HCT116 (cell line): ENCODE measurements around the gene RBM33. TPM values are rescaled to one million over a fixed set of nuclear protein-coding genes. Genes with fewer than 3 reads are reported as not detected.

Experiments used
- ATAC-seq: fragments of 200-7000 bp; cut with Tn5 transposase; 2 replicates; pipeline ENCODE4 v1.9.1; 2020; ENCODE audit warnings: mild to moderate bottlenecking, moderate library complexity
- BruUV-seq: library from RNA; stranded (reverse); fragments of 400-500 nt; replicated peaks from 2 replicates; lab custom pipeline; 2021; lab: Mats Ljungman, UMichigan
- CTCF ChIA-PET: fragments of 300-600 bp; sonication (Branson Sonifier 250); formaldehyde crosslinking; loops from one replicate; lab custom pipeline; 2021; ENCODE audit warnings: antibody characterized with exemption; lab: Charles Lee
- POLR2A ChIA-PET: fragments of 300-600, 350-600 bp; sonication (Branson Sonifier 250); formaldehyde crosslinking; loops from one replicate; lab custom pipeline; 2021; ENCODE audit warnings: antibody characterized with exemption; lab: Charles Lee
- RAD21 ChIA-PET, 2 experiments: fragments of 300-600 bp; sonication (Branson Sonifier 250); formaldehyde crosslinking; loops; one replicate each; lab custom pipeline; 2023; ENCODE audit warnings: low total read pairs in 2 of 2; ENCODE audit not compliant: uncharacterized antibody in 2 of 2, unreplicated experiment in 2 of 2, low non-redundant PET in 1 of 2; lab: Charles Lee
- DNase-seq: peaks from one replicate; pipeline ENCODE4 v3.0.0-alpha.2; 2010; ENCODE audit warnings: low read depth, low spot score
- H2AFZ ChIP-seq: fragments of 200-600 bp; shearing (Covaris generic), sonication (generic); 2 replicates; pipeline ENCODE4 v1.6.1; 2017; ENCODE audit warnings: low read depth, mixed run types, mixed read lengths, antibody characterized with exemption, low read length; ENCODE audit not compliant: poor library complexity, severe bottlenecking
- H3K27ac ChIP-seq: 2 replicates; pipeline ENCODE4 v1.5.1; 2012; ENCODE audit warnings: low read depth, low read length
- H3K27me3 ChIP-seq: fragments of 200-600 bp; sonication (generic); 2 replicates; pipeline ENCODE4 v1.6.1; 2016; ENCODE audit warnings: mixed run types, low read length, mixed read lengths; ENCODE audit not compliant: insufficient read depth
- H3K36me3 ChIP-seq, 2 experiments: fragments of 200-500 bp in 1 of 2; fragments of 200-600 bp in 1 of 2; sonication (Bioruptor generic) in 1 of 2; sonication (generic) in 1 of 2; 2 replicates each; pipeline versions ENCODE4 v1.5.1 to v1.6.1; 2014 to 2016; ENCODE audit warnings: low read length in 2 of 2, inconsistent platforms in 1 of 2, mixed read lengths in 1 of 2, mixed run types in 1 of 2; ENCODE audit not compliant: insufficient read depth in 2 of 2, control insufficient read depth in 1 of 2
- H3K4me1 ChIP-seq, 2 experiments: fragments of 200-600 bp in 1 of 2; sonication (generic) in 1 of 2; 2 replicates each; pipeline versions ENCODE4 v1.5.1 to v1.6.1; 2012 to 2017; ENCODE audit warnings: low read length in 2 of 2, inconsistent platforms in 1 of 2, mild to moderate bottlenecking in 1 of 2, mixed read lengths in 1 of 2, mixed run types in 1 of 2, moderate library complexity in 1 of 2; ENCODE audit not compliant: insufficient read depth in 2 of 2, control insufficient read depth in 1 of 2
- H3K4me2 ChIP-seq: fragments of 200-600 bp; sonication (generic); 2 replicates; pipeline ENCODE4 v1.6.1; 2017; ENCODE audit warnings: mixed run types, low read length, mixed read lengths
- H3K4me3 ChIP-seq, 2 experiments: fragments of 200-600 bp in 1 of 2; sonication (generic) in 1 of 2; replicated peaks in 1 of 2; 2 replicates each; pipeline ENCODE4 v1.5.1; 2011 to 2016; ENCODE audit warnings: low read length in 2 of 2, control low read depth in 1 of 2, low read depth in 1 of 2, mild to moderate bottlenecking in 1 of 2, mixed read lengths in 1 of 2, mixed run types in 1 of 2
- H3K79me2 ChIP-seq: fragments of 200-600 bp; sonication (generic); 2 replicates; pipeline ENCODE4 v1.6.1; 2017; ENCODE audit warnings: mild to moderate bottlenecking, mixed run types, low read length, moderate library complexity, mixed read lengths; ENCODE audit not compliant: insufficient read depth
- H3K9ac ChIP-seq: fragments of 200-600 bp; sonication (generic); 2 replicates; pipeline ENCODE4 v1.6.1; 2016; ENCODE audit warnings: low read length, mixed read lengths
- H3K9me2 ChIP-seq: fragments of 200-600 bp; sonication (generic), shearing (Covaris generic); 2 replicates; pipeline ENCODE4 v1.6.1; 2017; ENCODE audit warnings: mixed run types, mild to moderate bottlenecking, moderate library complexity; ENCODE audit not compliant: insufficient read depth
- H3K9me3 ChIP-seq, 2 experiments: fragments of 200-500 bp in 1 of 2; fragments of 200-600 bp in 1 of 2; sonication (Bioruptor generic) in 1 of 2; sonication (generic) in 1 of 2; 2 replicates each; pipeline ENCODE4 v1.6.1; 2014 to 2017; ENCODE audit warnings: low read length in 2 of 2, mixed read lengths in 2 of 2, inconsistent platforms in 1 of 2, low read depth in 1 of 2, mild to moderate bottlenecking in 1 of 2, mixed run types in 1 of 2, moderate library complexity in 1 of 2; ENCODE audit not compliant: control insufficient read depth in 1 of 2, insufficient read depth in 1 of 2
- H4K20me1 ChIP-seq: fragments of 200-600 bp; sonication (generic), shearing (Covaris generic); 2 replicates; pipeline ENCODE4 v1.6.1; 2017; ENCODE audit warnings: mixed run types, mild to moderate bottlenecking, moderate library complexity; ENCODE audit not compliant: insufficient read depth
- CBX3 ChIP-seq: IDR thresholded peaks from 2 replicates; pipeline ENCODE4 v1.6.1; 2012; ENCODE audit warnings: low read depth
- CEBPB ChIP-seq: IDR thresholded peaks from 2 replicates; pipeline ENCODE4 v1.6.1; 2012; ENCODE audit warnings: low read depth
- EGR1 ChIP-seq: IDR thresholded peaks from 2 replicates; pipeline ENCODE4 v1.6.1; 2012; ENCODE audit warnings: low read depth
- ELF1 ChIP-seq: IDR thresholded peaks from 2 replicates; pipeline ENCODE4 v1.6.1; 2012; ENCODE audit warnings: low read depth, borderline replicate concordance
- EZH2 ChIP-seq: fragments of 200-600 bp; sonication (generic); IDR thresholded peaks from 2 replicates; pipeline ENCODE4 v1.6.1; 2017; ENCODE audit warnings: antibody characterized with exemption, mixed run types
- POLR2A ChIP-seq: IDR thresholded peaks from 2 replicates; pipeline ENCODE4 v1.7.0; 2011; ENCODE audit warnings: borderline replicate concordance; ENCODE audit not compliant: insufficient read depth, insufficient read length; ENCODE audit errors: extremely low read depth
- POLR2AphosphoS5 ChIP-seq: IDR thresholded peaks from 2 replicates; pipeline ENCODE4 v1.6.1; 2011; ENCODE audit warnings: mild to moderate bottlenecking, low read depth, low read length, moderate library complexity
- TCF7L2 ChIP-seq: IDR thresholded peaks from 2 replicates; pipeline ENCODE4 v1.7.0; 2011; ENCODE audit warnings: borderline replicate concordance, inconsistent platforms; ENCODE audit not compliant: insufficient read depth, insufficient read length; ENCODE audit errors: extremely low read depth
- YY1 ChIP-seq: IDR thresholded peaks from 2 replicates; pipeline ENCODE4 v1.6.1; 2011; ENCODE audit warnings: low read length, low read depth, moderate library complexity, mild to moderate bottlenecking; ENCODE audit not compliant: insufficient replicate concordance; ENCODE audit errors: extremely low read depth
- intact Hi-C: fragments of 100-400 bp; cut with micrococcal nuclease; formaldehyde crosslinking; loops from 2 replicates; pipeline ENCODE4 v1.10.0; 2022
- total RNA-seq: library from RNA; stranded (reverse); gene quantifications from one replicate; pipeline ENCODE4 v1.2.1, GENCODE V29; 2021; ENCODE audit not compliant: unreplicated experiment
- TF ChIP-seq, protein P1 (sequence below), 3 experiments: fragments of 200-600 bp in 1 of 3; sonication (generic) in 1 of 3; IDR thresholded peaks in 2 of 3; conservative IDR thresholded peaks in 1 of 3; 2 replicates each; pipeline ENCODE4 v1.5.1; 2012 to 2017; ENCODE audit warnings: low read depth in 2 of 3, low read length in 2 of 3, antibody characterized with exemption in 1 of 3, borderline replicate concordance in 1 of 3, control low read depth in 1 of 3, mild to moderate bottlenecking in 1 of 3, mixed read lengths in 1 of 3, mixed run types in 1 of 3, moderate library complexity in 1 of 3; ENCODE audit not compliant: insufficient read depth in 1 of 3

Gene RBM33
- total RNA-seq, 1 experiment from 2014 or later = 64.3 TPM

DNA sequence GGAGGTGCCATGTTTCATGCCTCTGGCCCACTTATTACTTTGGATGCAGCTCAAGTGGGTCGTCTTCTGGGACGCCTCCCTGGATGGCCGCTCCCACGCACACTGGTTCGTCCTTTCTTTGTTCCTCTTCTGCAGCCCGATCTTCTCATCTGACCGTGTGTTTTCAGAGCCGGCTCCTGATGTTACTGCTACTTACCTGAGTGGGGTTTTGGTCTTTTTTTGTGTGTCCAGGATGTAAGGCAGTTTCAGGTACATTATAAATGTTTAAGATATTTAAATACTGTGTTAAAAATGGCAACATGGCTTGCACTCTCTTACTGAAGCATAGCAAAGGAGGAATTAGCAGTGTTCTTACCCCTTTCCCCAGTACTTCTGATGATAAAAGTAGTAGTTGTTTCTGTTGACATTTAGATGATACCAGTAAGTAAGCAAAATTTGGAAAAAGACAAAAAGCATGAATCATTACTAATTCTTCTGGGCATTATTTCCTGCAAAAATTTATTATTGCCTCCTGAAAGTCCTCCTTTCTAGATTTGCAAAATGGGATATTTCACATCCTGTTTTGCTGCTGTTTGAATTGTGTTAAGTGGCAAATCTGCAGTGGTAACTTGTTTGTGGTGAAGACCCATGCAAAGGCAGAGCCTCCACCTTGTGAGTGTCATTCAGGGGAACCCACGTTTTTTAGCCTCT lies 108.4 kb downstream of the RBM33 start:
- H4K20me1 ChIP-seq = peaks cover 3% of the 10 kb centered on the region; the same call in 1 of the 2 replicates
- H3K9me2 ChIP-seq = no peaks in the 10 kb centered on the region
- no peaks in the 10 kb centered on the region; a peak in 1 of 4 replicates for H3K36me3 ChIP-seq
- ChIA-PET RAD21 (no interaction called here), POLR2A (no interaction called here)
- H3K4me1 ChIP-seq = no peaks in the 10 kb centered on the region
- no peak for ATAC-seq
- BruUV-seq = no TSS peak
- H3K4me3 ChIP-seq = no peak overlapping the region
- intact Hi-C loops = no loop called here
- H3K27ac ChIP-seq = no peak overlapping the region
- H3K27me3 ChIP-seq = no peaks in the 10 kb centered on the region
- TF ChIP-seq ELF1 (no peak), YY1 (no peak), CBX3 (no peak), EZH2 (no peak)
- TF ChIP-seq, all 23 proteins: peak for 0
- Histone ChIP-seq H3K4me2 (no peak overlapping the region), H2AFZ (no peak overlapping the region), H3K9ac (no peak overlapping the region), H3K79me2 (peaks cover 97% of the 10 kb centered on the region), H3K9me3 (no peaks in the 10 kb centered on the region)
- no peak for DNase-seq
- CTCF ChIA-PET = no interaction called here

DNA sequence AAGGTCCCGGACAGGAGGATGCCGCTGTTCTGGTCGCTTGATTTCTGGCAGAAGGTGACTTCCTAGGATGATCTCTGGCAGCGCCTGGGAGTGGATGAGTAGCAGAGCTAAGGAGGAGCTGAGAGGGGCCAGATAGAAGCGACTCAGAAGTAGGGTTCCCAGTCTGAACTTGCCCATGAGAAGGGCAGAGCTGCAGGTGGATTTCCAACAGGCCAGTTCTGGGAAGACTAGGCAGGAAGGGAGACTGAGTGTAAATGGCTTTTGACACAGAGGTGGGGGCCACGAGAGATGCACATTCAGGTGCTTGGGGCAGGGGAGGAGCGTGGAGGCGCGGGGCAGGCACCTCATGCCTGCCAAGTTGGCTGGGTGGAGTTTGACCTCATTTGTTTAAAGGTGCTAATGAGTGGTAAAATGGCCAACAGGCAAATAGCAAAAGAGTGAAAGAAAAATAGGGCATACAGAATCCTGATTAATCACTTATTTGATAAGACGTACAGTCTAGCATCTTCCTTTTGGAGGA lies 109.0 kb downstream of the RBM33 start:
- H3K4me2 ChIP-seq = no peak overlapping the region
- BruUV-seq = no TSS peak
- ATAC-seq (no peak), DNase-seq (no peak)
- ChIA-PET RAD21 (no interaction called here), CTCF (no interaction called here), POLR2A (no interaction called here)
- H3K4me1 ChIP-seq = no peaks in the 10 kb centered on the region
- H4K20me1 ChIP-seq = no peaks in the 10 kb centered on the region; the same call in 1 of the 2 replicates
- H3K27ac ChIP-seq = no peak overlapping the region
- no peaks in the 10 kb centered on the region; a peak in 1 of 4 replicates for H3K36me3 ChIP-seq
- H3K9me3 ChIP-seq = no peaks in the 10 kb centered on the region
- H3K4me3 ChIP-seq = no peak overlapping the region
- H3K9me2 ChIP-seq = no peaks in the 10 kb centered on the region
- H3K9ac ChIP-seq = no peak overlapping the region
- no peak for TF ChIP-seq CBX3
- TF ChIP-seq TCF7L2 = no peak
- no peak for TF ChIP-seq EZH2
- no peak for TF ChIP-seq POLR2A
- TF ChIP-seq, protein P1, sequence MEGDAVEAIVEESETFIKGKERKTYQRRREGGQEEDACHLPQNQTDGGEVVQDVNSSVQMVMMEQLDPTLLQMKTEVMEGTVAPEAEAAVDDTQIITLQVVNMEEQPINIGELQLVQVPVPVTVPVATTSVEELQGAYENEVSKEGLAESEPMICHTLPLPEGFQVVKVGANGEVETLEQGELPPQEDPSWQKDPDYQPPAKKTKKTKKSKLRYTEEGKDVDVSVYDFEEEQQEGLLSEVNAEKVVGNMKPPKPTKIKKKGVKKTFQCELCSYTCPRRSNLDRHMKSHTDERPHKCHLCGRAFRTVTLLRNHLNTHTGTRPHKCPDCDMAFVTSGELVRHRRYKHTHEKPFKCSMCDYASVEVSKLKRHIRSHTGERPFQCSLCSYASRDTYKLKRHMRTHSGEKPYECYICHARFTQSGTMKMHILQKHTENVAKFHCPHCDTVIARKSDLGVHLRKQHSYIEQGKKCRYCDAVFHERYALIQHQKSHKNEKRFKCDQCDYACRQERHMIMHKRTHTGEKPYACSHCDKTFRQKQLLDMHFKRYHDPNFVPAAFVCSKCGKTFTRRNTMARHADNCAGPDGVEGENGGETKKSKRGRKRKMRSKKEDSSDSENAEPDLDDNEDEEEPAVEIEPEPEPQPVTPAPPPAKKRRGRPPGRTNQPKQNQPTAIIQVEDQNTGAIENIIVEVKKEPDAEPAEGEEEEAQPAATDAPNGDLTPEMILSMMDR (IDR thresholded peaks at IDR 0.05 in 2 of 3, conservative IDR thresholded peaks at IDR 0.05 in 1 of 3; ENCODE audit: borderline replicate concordance in 1 of 3, insufficient read depth in 1 of 3, low read depth in 2 of 3, low read length in 2 of 3) = no peak
- TF ChIP-seq CEBPB = no peak
- TF ChIP-seq EGR1 = no peak
- no peak for TF ChIP-seq POLR2AphosphoS5
- no peak overlapping the region for H2AFZ ChIP-seq
- H3K27me3 ChIP-seq = no peaks in the 10 kb centered on the region
- intact Hi-C loops = no loop called here
- peaks cover 91% of the 10 kb centered on the region for H3K79me2 ChIP-seq
